Left lung (tissue), 10 donors: Measurements from ENCODE around the gene FAM168A. TPM values are rescaled to one million over a fixed set of nuclear protein-coding genes. Genes with fewer than 3 reads are reported as not detected.
"Not testable (repeated sequence)": the region's sequence is repeated elsewhere in the genome, so short reads cannot be mapped to it uniquely, and the experiment has no call there.

Experiments used
- ATAC-seq: fragments of 200-7000 bp; cut with Tn5 transposase; one replicate; pipeline ENCODE4 v1.9.1; 2020; ENCODE audit warnings: moderate library complexity
- DNase-seq, 4 donors: peaks; one replicate each; pipeline ENCODE4 v3.0.0-alpha.2; 2013 to 2020
- H3K27ac ChIP-seq, 2 donors: fragments of 200-600 bp; sonication (generic) in 1 of 2; one replicate each; pipeline versions ENCODE4 v1.5.0 to v1.8.0; 2020 to 2021
- H3K27me3 ChIP-seq, 2 donors: fragments of 200-600 bp; sonication (generic) in 1 of 2; one replicate each; pipeline versions ENCODE4 v1.5.0 to v1.8.0; 2020 to 2021
- H3K36me3 ChIP-seq, 2 donors: fragments of 200-600 bp; sonication (generic) in 1 of 2; one replicate each; pipeline versions ENCODE4 v1.5.0 to v1.8.0; 2020 to 2021
- H3K4me1 ChIP-seq, 2 donors: fragments of 200-600 bp; one replicate each; pipeline ENCODE4 v1.8.0; 2021
- H3K4me3 ChIP-seq, 2 donors: fragments of 200-600 bp; sonication (generic) in 1 of 2; one replicate each; pipeline versions ENCODE4 v1.5.0 to v1.8.0; 2020 to 2021; ENCODE audit warnings: mild to moderate bottlenecking in 1 of 2
- H3K9me3 ChIP-seq, 2 donors: fragments of 200-600 bp; sonication (generic) in 1 of 2; one replicate each; pipeline versions ENCODE4 v1.5.0 to v1.8.0; 2020 to 2021
- intact Hi-C, 2 donors: fragments of 100-400 bp; cut with DNase I; formaldehyde crosslinking; loops; one replicate each; pipeline versions ENCODE4 v1.11.2 to v1.14.2; 2022
- polyA plus RNA-seq, 6 donors: library from polyadenylated mRNA; unstranded; fragments of 120-200 nt; gene quantifications; one replicate each; pipeline ENCODE4 v1.2.1, GENCODE V29; 2013; ENCODE audit not compliant: insufficient read length in 6 of 6
- total RNA-seq, 2 donors: library from RNA; stranded (reverse); fragmentation: NEBNext Ultra II Directional; extraction: Animal tissue kit (Norgen Biotek cat#: 25700); gene quantifications; one replicate each; pipeline ENCODE4 v1.2.1, GENCODE V29; 2021
- TF ChIP-seq, protein P1 (sequence below), 2 donors: fragments of 200-600 bp; sonication (generic) in 1 of 2; IDR thresholded peaks; one replicate each; pipeline versions ENCODE4 v1.5.0 to v1.8.0; 2021; ENCODE audit warnings: antibody characterized with exemption in 2 of 2
- donor health status: DM: no; HTN: yes; CAD: no.
- donor health status: DM: no; HTN: no; CAD: no.

FAM168A gene
- total and polyA plus RNA-seq, 8 donors, result 28.2 to 43.9 (median 41.6) TPM

DNA sequence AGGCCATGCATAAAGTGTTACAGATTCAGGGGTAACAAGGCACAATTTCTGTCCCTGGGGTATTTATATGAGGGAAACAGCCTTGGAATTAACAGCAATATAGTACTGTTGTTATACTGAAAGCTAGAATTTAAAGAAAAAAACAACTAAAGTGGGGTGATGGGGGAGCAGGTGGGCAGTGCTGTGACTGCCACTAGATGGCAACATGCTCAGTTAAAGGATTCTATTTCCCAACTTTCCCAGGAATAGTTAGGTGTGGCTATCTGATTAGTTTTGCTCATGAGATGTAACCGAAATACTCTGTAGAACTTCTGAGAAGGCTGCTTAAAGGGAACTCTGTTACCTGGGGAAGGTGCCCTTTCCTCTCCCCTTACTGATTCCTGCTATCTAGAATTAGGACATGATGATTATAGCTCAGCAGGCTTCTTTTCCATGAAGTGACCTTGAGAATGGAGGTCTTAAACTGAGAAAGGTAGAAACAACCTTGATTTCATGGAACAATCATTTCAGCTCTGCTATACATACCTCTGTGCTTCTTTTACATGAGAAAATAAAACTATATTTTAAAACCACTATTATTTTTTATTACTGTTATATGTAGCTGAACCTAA, 119.1 kb downstream of the FAM168A start:
- DNase-seq, result peak in 1 of 4 donors; percentile 10
- no peaks in the 10 kb centered on the region for H3K27me3 ChIP-seq
- H3K4me1 ChIP-seq, result peaks cover 0 to 14% of the 10 kb centered on the region in 2 donors
- H3K4me3 ChIP-seq, result no peak overlapping the region
- no peak overlapping the region for H3K27ac ChIP-seq
- TF ChIP-seq, protein P1, sequence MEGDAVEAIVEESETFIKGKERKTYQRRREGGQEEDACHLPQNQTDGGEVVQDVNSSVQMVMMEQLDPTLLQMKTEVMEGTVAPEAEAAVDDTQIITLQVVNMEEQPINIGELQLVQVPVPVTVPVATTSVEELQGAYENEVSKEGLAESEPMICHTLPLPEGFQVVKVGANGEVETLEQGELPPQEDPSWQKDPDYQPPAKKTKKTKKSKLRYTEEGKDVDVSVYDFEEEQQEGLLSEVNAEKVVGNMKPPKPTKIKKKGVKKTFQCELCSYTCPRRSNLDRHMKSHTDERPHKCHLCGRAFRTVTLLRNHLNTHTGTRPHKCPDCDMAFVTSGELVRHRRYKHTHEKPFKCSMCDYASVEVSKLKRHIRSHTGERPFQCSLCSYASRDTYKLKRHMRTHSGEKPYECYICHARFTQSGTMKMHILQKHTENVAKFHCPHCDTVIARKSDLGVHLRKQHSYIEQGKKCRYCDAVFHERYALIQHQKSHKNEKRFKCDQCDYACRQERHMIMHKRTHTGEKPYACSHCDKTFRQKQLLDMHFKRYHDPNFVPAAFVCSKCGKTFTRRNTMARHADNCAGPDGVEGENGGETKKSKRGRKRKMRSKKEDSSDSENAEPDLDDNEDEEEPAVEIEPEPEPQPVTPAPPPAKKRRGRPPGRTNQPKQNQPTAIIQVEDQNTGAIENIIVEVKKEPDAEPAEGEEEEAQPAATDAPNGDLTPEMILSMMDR (IDR thresholded peaks at IDR 0.05), result peak; percentile 49 to 59
- no peaks in the 10 kb centered on the region for H3K36me3 ChIP-seq
- ATAC-seq, result peak; percentile 90
- intact Hi-C loops, result no loop called here
- peaks cover 0 to 16% of the 10 kb centered on the region in 2 donors for H3K9me3 ChIP-seq

DNA sequence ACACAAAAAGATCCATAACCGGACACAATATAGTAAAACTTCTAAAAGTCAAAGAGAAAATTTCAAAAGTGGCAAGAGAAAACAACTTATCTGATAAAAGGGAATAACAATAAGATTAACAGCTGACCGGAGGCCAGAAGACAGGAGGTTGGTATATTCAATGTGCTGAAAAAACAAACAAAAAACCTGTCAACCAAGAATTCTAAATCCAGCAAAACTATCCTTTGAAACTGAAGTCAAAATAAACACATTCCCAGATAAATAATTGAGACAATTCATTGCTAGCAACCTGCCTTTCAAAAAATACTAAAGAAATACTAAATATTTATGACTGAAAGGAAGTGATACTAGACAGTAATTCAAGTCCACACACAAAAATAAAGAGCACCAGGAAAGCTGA, 120.4 kb downstream of the FAM168A start:
- Histone ChIP-seq H3K4me1 (peaks cover 0 to 14% of the 10 kb centered on the region in 2 donors), H3K27ac (no peak overlapping the region), H3K36me3 (no peaks in the 10 kb centered on the region), H3K4me3 (no peak overlapping the region), H3K27me3 (no peaks in the 10 kb centered on the region), H3K9me3 (peaks cover 0 to 16% of the 10 kb centered on the region in 2 donors)
- intact Hi-C loops, result no loop called here
- DNase-seq, result no peak
- no peak for ATAC-seq
- TF ChIP-seq, protein P1 (IDR thresholded peaks at IDR 0.05), result no peak

DNA sequence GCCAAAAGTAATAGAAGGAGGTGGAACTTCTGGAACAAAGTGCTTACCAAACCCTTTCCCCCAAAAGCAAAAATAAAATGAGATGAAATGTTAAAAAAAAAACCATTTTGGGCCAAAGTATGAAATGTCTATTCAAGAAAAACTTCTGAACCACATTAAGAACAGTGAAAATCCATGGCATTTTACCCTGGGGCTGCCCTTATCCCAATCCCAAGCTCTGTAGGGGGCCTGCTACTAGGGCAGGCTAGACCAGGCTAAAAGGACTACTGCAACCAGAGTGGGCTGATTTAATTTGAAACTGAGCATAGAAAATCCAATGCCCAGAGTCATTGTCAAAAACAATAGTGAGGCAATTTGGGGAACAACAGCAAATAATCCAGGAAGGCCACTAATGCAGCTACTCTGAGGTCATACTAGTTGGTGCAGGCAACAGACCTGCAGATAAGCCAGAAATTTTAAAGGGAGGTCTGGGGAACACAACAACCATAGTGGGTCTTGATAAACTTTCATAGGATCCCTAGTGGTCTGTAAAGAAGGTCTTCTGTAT, 122.3 kb downstream of the FAM168A start:
- ATAC-seq (no peak), DNase-seq (no peak)
- Histone ChIP-seq H3K4me1 (peaks cover 0 to 9% of the 10 kb centered on the region in 2 donors), H3K36me3 (no peaks in the 10 kb centered on the region), H3K4me3 (no peak overlapping the region), H3K27me3 (no peaks in the 10 kb centered on the region), H3K27ac (no peak overlapping the region), H3K9me3 (peaks cover 0 to 16% of the 10 kb centered on the region in 2 donors)
- TF ChIP-seq, protein P1 (IDR thresholded peaks at IDR 0.05), result no peak
- intact Hi-C loops, result no loop called here

DNA sequence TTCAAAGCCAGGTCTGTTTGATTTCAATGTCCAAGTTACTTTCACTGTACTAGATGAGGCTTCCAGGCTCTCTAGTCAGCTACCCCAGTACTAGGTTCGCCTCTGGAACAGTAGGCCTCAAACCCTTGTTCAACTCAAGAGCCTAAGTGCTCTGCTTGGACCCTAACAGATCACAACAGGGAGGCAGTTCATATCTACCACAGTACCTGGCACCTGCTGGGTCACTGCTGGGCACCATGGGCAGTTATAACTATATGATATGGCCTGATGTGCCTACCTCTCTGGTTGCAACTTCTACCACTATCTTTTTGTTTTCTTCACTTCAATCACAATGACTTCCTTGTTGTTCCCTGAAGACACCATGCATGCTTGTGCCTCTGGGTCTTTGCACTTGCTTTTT, 124.7 kb downstream of the FAM168A start:
- ATAC-seq (no peak), DNase-seq (no peak)
- TF ChIP-seq, protein P1 (IDR thresholded peaks at IDR 0.05), result no peak
- Histone ChIP-seq H3K4me1 (peaks cover 0 to 6% of the 10 kb centered on the region in 2 donors), H3K27me3 (no peaks in the 10 kb centered on the region), H3K4me3 (no peak overlapping the region), H3K27ac (no peak overlapping the region), H3K9me3 (peaks cover 0 to 16% of the 10 kb centered on the region in 2 donors), H3K36me3 (no peaks in the 10 kb centered on the region)
- intact Hi-C loops, result no loop called here

DNA sequence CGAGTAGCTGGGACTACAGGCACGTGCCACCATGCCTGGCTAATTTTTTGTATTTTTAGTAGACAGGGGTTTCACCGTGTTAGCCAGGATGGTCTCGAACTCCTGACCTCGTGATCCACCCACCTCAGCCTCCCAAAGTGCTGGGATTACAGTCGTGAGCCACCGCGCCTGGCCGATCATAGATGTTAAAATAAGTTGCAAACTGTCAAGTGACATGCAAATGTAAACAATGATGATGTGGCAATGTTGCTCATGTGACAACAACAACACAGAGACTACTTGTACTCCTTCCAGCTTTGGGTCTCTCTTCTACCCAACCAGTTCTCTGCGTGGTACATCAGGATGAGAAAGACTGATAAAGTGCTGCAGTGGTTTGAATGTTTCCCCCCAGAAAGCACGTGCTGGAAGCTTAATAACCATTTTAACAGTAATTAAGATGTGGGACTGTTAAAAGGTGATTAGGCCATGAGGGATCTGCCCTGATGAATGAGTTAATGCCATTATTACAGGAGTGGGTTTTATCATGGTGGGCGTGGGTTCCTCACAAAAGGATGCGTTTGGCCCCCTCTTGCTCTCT, 127.8 kb downstream of the FAM168A start:
- H3K27me3 ChIP-seq, H3K4me3 ChIP-seq, ATAC-seq, H3K9me3 ChIP-seq, DNase-seq, H3K27ac ChIP-seq, intact Hi-C loops, H3K36me3 ChIP-seq: not testable (repeated sequence)
- peaks cover 0 to 18% of the 10 kb centered on the region in 2 donors for H3K4me1 ChIP-seq
